SH-SY5Y (cell line): ENCODE measurements around the gene FAM83F.

Experiments used
- GATA2 ChIP-seq: IDR thresholded peaks from 2 replicates; pipeline ENCODE4 v1.6.1; 2011; ENCODE audit warnings: mild to moderate bottlenecking, low read depth, low read length
- GATA3 ChIP-seq: IDR thresholded peaks from 2 replicates; pipeline ENCODE4 v1.6.1; 2011; ENCODE audit warnings: low read depth, mild to moderate bottlenecking, low read length, moderate library complexity

FAM83F gene

GRCh38 chr22:39995393-39996252, 869 bp downstream of the FAM83F start:
- TF ChIP-seq GATA2 (no peak), GATA3 (no peak)

- TF ChIP-seq GATA2 (no peak), GATA3 (no peak)
These were observed 2.0 kb downstream of the FAM83F start for GRCh38 chr22:39996732-39997131.

GRCh38 chr22:39997421-39997820, 2.7 kb downstream of the FAM83F start:
- TF ChIP-seq GATA3 (no peak), GATA2 (no peak)

DNA sequence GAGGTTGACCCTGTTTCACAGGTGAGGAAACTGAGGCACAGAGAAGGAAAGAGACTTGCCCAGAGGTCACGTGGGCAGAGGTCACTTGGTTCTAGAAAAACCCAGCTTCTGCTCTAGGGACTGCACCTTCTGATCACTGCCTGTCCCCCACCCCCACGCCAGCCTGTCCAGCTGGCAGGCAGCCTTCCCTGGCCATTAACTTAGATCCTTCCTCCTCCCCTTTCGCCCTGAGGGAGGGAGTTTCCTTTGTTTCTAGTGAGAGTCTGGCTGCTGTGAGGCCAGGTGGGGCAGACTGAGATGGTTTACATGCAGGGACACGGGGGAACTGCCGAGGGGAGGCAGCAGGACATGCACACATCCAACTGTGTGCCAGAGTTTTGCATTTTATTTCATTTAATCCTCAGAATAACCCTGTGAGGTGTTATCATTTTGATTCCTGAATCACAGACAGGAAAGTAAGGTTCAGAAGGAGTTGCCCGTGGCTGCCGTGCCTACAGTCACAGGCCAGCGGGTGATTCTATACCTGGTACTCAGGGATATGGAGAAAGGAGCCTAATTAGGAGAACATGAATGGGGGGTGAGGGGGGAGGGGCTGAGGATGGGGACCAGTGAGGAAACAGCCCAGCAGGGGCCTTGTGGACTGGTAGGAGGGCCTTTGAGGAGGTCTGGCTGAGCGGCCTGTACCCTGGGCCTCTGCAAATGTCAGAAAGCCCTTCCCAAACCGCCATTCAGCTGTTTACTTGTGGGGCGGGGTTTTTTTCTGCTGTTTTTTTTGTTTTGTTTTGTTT, 3.4 kb downstream of the FAM83F start:
- no peak for TF ChIP-seq GATA3
- TF ChIP-seq GATA2, result no peak

DNA sequence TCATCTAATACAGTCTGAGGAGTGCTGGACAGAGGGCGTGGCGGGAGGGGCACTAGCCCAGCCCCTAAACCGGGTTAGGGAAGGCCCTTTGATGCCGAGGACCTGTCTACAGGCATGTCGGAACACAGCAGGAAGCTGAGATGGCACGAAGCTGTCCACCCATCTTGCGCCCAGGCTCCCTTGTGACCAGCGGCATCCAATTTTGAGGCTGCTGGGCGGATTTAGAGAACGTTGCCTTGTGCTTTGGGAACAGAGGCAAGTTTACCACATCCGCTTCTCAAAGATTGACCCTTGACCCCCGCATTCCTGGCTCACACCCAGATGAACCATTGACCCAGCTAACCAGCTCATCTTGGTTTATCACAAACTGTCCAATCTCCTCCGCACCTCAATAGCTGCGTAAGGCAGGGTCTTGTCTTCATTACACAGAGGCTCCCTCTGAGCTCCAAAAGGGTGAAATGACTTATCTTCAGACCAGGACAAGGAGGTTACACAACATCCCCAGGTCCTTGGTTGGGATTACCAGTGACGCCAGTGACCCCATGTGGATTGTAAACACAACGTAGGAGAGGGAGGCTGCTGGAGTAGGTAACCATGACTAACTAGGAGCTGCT, 4.5 kb downstream of the FAM83F start:
- no peak for TF ChIP-seq GATA2
- no peak for TF ChIP-seq GATA3

GRCh38 chr22:40000171-40000570, 5.4 kb downstream of the FAM83F start:
- TF ChIP-seq GATA2 (no peak), GATA3 (no peak)

GRCh38 chr22:40001106-40001505, 6.4 kb downstream of the FAM83F start:
- TF ChIP-seq GATA2 (no peak), GATA3 (no peak)

GRCh38 chr22:40001800-40002577, 7.2 kb downstream of the FAM83F start:
- TF ChIP-seq GATA3 (no peak), GATA2 (no peak)

- TF ChIP-seq GATA3, result no peak
- TF ChIP-seq GATA2, result no peak
These were observed 8.4 kb downstream of the FAM83F start for GRCh38 chr22:40002935-40003715.

GRCh38 chr22:40004836-40005235, 10.1 kb downstream of the FAM83F start:
- TF ChIP-seq GATA3 (no peak), GATA2 (no peak)

DNA sequence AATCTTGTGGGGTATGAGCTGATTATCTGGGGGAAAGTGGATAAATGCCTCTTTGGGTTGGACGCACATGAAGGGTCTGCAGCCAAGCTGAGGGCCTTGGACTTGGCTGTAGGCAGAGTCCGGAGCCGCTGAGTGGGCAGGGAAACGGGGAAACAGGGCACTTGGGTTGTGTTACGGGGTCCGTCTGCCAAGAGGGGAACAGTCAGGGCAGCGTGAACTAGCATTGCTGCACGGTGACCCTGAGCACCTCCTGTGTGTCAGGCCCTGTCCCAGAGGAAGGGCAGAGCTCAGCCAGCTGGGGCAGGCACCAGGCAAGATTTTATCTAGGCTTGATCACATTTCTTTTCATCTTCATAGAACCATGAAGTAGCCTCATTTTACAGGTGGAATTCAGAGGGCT, 11.9 kb downstream of the FAM83F start:
- no peak; the same call in 1 of the 2 replicates for TF ChIP-seq GATA2
- no peak for TF ChIP-seq GATA3

DNA sequence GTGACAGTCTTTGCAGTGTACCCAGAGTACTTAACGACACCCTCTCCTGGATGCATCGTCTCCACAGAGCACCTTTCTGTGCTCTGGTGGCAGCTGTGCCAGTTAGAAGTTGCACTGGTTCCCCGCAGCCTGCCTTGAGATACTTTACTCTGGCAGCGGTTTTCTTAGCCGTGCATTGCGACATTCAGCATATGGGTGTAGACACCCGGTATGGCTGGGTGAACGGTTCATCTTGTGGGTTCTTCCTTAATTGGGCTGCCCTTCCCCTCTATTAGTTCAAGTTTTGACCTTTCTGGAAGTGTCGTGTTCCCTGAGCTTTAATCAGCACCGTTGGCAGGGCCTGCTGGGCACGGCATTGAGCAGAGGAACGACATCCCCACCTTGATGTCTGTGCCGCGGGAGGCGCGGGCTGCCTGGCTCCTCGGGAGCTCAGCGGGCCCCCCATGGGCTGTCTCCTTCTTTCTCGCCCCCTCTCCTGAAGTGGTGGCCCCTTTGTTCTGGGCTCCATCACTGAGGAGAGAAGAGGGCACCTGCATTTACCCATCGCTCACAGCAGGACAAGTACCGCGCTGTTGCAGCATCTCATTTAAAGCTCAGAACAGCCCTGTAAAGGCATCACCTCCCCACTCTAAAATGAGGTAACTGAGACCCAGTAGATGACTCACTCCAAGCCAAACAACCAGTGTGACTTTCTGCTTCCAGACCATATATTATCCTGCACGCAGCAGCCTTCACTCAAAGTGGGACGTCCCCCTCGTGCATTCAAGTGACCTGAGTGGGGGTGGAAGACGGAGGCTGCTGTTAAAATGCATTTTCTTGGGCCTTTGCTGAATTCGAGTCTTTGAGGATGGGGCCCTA, 13.3 kb downstream of the FAM83F start:
- TF ChIP-seq GATA2, result no peak
- no peak for TF ChIP-seq GATA3
